ENCODE results near the gene SH3BGR.
"Not testable (repeated sequence)": the region's sequence is repeated elsewhere in the genome, so short reads cannot be mapped to it uniquely, and the experiment has no call there.

SH3BGR gene

DNA sequence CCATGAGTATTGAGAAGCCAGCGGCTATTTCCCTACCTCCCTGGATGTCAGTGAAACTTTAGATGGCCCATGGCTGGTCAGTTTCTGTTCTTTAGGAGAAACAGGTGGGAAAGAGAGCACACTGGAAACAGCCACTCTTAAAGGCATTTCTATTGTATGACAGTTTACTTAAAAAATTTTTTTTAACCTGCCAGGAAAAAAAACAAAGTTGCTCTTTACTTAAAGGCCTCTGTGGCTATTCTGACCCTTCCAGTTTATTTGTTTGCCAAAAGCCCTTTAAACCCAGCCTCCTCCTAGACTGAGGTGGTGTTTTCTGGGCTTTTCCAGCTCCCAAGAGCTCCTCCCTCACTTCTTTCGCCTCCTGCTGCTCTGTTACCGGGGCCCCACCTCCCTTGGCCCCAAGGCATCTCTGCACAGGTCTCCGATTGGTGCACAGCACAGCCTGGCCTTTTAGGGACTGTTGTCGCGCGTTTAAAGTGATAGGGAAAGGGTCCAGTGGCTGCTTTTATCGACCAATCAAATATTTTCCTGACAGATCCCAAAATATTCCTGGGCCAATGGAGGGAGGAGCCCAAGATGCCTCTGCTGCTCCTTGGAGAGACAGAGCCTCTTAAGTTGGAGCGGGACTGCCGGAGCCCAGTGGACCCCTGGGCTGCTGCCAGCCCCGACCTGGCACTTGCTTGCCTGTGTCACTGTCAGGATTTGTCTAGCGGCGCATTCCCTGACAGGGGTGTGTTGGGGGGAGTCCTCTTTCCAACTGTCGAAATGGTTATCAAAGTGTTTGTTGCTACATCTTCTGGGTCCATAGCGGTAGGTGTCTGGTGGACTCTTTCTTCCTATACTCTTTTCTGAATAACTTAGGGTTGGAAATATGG, at the start of gene SH3BGR:
SH3BGR (plus strand) TSS at position 639 of the 875 bp plus-strand sequence; CDS start at position 766, 127 bp downstream.
- DNase-seq (ENCODE audit: low read depth) = no peak

DNA sequence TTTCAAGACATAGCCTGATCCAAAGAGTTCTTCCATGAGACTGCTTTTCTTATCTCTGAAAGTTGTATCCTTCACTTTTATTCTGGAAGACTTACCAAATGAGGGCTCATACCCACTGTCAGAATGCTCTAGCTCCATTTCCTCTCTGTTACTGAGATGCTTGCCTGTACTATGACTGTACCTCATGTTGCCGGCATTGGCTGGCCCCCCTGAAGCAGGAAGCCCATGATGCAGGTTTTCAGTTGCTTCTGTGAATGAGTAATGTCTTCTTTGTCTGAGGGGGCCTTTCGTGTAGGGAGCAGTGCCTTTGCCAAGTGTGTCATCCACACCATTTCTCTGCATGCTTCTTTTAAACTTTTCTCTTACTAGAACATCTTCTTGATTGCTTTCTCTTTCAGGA, 45.7 kb upstream of the SH3BGR start:
- DNase-seq (ENCODE audit: low read depth) = no peak

DNA sequence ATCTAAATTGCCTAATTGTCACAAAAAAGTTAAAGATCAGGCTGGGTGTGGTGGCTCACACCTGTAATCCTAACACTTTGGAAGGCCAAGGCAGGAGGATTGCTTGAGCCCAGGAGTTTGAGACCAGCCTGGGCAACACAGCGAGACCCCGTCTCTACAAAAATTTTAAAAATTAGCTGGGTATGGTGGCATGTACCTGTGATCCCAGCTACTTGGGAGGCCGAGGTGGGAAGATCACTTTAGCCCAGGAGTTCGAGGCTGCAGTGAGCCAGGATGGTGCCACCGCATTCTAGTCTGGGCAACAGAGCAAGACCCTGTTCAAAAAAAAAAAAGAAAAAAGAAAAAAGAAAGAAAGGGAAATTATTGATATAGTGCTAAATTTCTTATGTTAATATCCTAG, 32.6 kb upstream of the SH3BGR start:
- not testable (repeated sequence) for DNase-seq (ENCODE audit: low read depth)

DNA sequence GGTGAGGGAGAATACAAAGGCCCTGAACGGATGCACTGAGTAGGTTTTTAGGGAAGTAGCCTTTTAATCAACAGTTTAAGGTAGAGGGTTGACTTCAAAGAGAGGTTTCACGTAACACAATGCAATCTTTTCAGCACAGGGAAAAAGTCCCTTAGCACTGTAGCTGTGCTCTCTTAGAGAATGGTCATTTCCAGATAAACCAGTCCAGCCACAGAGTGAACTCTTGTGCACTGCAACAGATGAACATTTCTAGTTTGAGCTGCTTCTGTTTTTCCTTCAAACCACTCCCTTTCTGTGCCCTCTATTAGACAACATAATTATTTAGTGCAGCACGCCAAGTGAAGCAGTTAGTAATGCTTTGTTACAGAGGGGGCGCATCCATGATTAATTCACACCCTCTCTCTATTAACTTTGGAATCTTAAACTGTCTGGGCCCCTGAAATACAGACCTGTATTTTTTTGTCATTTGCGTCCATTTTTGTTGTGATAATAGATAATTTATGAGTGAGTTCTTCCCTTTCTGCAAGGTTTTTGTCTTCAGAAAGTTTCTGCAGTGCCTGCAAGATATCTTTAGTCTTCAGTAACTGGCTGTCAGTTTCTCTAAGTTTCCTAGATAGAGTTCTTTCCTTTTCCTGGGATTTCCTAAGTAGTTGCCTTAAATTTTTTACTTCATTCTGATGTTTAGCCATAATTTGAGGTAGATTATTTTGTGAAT, 29.1 kb upstream of the SH3BGR start:
- no peak for DNase-seq (ENCODE audit: low read depth)

DNA sequence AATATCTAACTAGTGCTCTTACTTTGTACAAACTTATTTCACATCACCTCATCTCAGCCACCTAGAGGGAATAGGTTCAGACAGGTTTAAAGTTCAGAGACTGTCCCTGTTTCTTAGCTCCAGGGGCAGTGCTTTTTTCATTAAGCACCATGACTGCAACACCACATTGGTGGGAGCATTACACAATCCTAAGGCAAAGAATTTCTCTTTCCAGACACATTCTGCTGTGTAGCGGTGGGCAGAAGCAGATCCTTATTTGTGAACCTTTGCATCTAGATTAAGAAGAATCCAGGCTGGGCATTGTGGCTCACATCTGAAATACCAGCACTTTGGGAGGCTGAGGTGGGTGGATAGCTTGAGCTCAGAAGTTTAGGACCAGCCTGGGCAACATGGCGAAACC, 22.3 kb upstream of the SH3BGR start:
- DNase-seq (ENCODE audit: low read depth) = no peak

DNA sequence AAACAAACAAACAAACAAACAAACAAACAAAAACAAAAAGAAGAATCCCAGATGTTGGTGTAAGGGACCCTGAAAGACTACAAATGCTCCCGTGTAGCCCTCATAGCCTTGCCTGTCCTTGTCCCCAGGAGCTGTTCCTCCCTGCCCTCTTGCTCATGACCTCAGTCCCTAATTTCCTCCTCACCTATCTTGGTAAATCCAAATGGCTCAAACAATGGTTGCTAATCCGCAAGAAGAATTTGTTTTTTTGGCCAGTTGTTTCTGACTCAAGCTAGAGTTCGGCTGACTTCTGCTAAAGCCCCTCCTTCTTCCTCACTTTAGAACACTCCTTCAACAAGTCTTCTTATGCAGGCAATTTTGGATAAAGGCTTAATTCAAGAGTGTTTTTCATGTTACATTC, 21.8 kb upstream of the SH3BGR start:
- DNase-seq (ENCODE audit: low read depth) = no peak

DNA sequence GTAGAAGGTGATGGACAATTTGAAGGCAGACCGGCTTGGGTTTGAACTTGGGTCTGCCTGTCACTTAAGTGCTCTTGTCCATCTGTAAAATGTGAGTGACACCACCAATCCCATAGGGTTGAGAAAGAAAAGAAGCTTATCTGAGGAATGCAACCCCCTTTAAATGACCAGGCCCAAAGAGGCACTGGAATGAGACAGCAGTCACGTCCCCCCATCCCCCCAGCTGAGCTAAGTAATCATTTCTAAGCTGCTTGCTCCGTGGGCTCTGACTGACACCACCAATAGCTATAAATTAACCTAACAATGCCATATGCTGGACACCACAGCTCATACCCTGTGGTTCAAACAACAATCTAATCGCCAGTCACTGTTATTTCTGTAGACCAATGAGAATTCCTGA, 21.3 kb upstream of the SH3BGR start:
- DNase-seq (ENCODE audit: low read depth) = no peak

DNA sequence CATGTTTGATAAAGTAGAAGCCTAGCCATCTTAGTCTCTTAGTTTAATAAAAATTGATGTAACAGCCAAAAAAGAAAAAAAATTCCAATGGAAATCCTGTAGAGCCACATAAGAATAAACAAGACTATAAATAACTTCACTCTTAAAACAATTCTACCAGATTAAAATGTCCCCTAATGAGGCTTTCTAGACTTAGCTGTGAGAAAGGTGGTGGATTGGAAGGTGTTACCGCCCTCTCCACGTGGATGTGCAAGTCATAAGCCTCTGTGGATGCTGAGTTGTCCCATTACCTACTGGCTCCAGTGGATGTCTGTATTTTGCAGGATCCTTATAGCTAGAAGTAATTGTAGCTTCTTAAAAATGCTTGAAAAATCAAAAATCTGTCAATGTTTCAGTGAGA, 20.8 kb upstream of the SH3BGR start:
- no peak for DNase-seq (ENCODE audit: low read depth)

DNA sequence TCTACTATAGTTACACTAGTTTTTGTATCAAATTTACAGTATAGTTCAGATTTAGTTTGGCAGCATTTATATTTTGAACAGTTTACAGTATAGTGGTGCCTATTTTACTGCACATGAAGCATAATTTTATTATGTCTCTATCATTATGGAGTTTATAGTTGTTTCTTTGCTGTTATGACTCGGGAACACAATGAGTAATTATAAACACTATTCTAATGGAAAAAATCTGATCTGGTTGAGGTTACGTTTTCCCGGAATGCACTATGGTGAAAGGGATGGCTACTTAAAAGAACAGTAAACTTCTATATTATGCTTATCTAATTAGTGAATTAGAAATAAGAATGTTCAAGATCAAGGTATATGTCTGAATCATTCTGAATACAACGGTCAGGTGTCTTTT, 16.8 kb upstream of the SH3BGR start:
- no peak for DNase-seq (ENCODE audit: low read depth)

DNA sequence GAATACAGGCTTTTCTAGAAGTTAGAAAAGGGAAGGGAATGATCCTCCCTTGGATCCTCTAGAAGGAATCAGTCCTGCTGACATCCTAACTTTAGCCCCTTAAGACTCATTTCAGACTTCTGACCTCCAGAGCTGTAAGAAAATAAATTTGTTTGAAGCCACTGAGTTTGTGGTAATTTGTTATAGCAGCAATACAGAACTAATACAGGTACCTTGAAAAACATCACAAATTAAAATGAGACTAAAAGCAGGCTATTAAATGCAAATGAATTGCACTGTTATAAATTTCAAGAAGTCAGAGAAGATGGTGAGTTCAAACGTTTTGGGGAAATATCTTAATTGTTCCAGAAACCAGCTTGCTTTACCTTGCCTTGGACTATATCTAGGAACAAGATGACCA, 12.5 kb upstream of the SH3BGR start:
- DNase-seq (ENCODE audit: low read depth) = no peak

DNA sequence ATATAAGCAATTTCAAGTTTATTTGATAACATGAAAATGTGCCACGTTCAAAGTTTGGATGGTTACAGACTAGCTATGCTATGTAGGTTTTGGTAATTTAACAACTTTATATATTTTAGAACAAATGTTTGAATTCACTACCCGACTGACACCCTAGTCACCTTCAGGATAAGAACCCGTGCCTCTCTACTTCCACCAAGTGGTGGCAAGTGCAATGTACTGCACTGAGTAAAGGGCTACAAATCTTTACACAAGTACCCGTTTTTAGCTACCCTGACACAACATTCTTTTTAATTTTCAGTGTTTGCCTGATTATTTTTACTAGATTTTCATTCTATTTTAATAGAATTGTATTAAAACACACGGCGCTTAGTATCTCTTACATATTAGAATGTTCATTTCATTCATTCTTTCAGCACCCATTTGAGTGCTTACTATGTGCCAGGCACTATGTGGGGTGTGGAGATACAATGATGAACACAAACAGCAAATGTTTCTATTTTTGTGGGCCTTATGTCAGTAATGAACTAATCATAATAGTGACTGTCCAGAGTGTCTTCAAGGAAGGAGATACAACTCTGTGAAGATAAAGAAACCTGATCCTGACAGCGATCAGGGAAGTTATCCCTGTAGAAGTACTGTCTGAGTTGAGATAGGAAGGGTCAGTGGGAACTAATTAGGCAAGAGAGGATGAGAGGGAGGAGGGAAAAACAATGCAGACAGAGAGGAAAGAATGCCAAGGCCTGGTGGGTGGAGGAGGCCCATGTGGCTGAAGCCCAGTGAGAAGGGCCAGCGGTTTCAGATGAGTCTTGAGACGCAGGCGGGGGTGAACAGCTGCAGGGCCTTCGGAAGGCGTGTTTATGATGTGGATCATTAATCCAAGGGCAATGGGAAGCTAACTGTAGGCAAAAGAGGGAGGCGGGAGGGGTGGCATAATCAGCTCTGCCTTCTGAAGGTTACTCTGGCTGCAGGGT, 10.0 kb upstream of the SH3BGR start:
- no peak for DNase-seq (ENCODE audit: low read depth)

DNA sequence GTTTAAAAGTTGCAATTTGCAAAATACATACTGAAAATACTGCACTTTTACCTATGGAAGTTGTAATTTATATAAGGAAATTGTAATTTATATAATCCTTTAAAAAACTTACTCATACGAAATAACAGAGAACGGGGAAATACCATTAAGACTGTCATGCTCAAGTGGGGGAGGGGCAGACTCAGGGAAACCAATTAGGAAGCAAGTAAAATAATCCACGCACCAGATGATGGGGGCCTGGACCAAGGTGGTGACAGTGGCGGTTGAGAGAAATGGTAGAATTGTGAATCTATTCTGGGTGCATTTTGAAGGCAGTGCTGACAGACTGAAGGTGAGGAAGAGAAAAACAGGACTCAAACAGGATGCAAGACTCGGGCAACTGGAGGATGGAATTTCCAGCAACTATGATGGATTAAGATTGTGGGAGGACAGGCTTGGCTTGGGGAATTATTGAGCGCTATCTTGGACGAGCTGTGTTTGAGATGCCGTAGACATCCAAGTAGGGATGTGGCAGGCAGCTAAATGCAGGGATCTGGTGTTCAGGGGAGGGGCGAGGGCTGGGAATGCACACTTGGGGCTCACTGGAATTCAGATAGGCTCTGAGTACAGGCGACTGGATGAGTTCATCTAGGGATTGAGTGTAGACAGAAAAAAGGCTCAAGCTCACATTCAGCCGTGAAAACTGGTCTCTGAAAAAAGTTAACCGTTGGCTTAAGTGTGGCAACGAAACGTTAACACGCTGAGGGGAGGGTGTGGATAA, 7.2 kb upstream of the SH3BGR start:
- no peak for DNase-seq (ENCODE audit: low read depth)

DNA sequence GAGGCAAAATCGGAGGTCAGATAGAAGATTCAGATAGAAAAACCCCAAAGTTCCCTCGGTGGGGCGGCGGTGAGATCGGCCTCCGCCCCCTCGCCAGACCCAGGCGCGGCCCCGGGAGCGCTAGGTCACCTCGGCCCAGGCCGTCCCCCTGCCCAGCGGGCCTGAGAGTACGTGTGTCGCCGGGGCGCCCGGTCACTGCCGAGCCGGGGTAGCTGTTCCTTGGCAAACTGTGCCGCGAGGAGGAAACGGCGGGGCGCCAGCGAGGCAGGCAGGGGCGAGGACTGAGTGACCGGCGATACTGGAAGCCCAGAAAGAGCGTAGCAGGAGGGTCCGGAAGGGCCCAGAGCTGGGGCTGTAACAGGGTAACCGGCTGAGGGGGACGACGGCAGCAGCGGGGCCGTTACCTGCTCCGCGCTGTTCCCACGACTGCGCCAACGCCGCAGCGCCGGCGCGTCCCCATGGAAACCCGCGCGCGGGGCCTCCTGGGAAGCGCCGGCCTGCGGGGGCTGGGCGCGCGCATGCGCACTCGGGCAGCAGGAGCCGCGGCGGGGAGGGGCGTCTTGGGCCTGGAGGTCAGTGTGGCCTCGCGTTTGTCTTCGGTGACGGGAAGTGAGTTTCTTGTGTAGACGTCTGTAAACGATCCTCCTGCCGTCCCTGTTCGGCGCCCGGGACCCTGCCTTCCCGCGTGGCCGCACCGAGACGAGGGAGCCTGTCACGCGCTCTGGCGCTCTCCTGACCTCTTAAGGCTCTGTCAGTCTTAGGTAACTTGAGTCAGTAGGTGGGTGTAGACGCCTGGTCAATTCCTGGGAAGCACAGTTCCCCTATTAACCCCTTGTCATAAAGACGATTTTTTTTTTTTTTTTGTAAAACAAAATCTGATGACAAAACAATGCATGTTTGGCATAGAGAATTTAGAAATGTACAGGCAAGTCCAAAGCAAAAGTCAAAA, 6.2 kb upstream of the SH3BGR start, which contains the start of gene LCA5L:
LCA5L (minus strand) TSS at position 458 of the 949 bp plus-strand sequence. CDS start 17,285 bp downstream, outside the sequence.
- DNase-seq (ENCODE audit: low read depth) = peak; percentile 88

DNA sequence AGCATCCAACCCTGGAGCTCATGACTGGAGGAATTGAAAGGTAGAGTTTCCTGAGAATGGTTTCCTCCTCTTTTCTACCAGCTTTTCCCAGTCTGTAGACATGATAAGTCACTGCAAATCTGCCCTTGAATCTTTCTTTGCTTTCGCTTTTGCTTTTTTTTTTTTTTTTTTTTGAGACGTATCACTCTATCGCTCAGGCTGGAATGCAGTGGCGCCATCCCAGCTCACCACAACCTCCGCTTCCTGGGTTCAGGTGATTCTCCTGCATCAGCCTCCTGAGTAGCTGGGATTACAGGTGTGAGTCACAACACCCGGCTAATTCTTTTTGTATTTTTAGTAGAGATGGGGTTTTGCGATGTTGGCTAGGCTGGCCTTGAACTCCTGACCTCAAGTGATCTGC, 4.5 kb upstream of the SH3BGR start:
- no peak for DNase-seq (ENCODE audit: low read depth)

DNA sequence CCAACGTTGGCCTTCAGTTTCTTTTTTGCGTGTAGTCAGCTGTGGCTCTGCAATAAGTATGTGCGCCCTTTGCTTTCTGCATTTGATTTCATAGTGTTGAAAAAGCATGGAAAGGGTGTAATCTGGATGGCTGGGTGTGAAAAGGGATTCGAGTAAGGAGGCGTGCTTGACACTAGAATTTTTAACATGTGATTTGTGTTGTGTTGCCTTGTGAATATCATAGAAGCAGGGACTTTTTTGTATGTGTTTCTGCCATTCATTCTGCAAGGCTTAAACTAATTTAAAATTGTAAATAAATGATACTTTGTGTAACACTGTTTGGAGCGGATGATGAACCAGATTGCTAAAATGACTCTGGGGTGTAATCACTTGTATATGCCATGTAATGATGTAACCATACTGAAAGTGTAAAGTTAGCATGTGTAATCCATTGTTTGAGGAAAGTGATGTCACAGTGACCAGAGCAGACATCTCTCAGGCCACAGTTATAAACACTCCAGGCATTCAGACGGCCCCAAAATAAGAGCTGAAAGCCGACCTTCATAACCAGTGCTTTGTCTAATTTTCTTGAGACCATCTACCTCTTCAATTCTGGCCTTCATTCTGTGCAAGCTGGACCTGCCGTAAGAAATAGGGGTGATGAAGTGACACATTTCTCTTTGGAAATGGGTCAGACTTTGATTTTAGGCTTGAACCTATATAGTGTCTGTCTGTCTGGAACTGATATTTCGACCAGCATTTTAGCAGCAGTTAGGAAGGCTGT, 618 bp downstream of the SH3BGR start:
- DNase-seq (ENCODE audit: low read depth) = no peak

DNA sequence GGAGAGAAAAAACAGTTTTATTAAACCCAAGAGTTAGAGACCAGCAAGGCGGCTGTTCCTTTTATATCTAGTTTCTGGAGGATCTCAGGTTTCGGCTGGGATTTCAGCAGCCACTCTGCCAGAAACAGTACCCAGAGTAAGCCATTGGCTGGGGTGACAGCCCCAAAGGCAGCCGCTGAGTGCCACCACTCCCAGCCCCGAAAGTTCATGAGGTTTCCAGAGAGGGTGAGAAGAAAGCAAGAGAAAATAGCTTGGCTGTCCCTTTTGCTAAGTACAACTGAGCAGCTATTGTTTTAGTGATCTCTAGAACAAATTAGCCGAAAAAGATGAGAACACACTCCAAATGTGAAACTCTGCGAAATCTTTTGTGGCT, 1.2 kb downstream of the SH3BGR start:
- no peak for DNase-seq (ENCODE audit: low read depth)

DNA sequence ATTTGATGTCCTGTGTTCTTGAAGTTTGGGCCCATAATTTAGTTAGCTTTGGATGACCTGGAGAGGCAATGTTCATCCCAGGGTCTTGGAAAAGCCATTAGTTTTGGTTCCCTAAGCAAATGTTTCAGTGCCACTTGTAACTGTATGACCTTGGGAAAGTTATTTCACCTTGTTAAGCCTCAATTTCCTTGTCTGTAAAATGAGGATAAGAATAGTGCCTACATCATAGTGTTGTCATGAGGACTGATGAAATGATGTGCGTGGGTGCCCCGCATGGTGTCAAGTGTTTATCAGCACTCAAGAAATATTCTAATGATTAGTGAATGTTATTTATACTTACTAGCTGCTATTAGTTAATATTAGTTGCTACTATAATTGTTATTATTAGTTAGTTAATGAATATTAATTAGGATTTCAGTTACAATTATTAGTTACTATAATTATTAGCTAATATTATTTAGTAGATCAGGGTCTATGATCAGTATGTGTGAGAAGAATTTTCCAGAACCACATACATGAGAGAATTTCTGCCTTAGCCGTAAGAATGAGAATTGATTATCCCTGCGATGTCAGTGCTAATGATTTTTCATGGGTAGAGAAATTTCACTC, 1.9 kb downstream of the SH3BGR start:
- DNase-seq (ENCODE audit: low read depth) = no peak

DNA sequence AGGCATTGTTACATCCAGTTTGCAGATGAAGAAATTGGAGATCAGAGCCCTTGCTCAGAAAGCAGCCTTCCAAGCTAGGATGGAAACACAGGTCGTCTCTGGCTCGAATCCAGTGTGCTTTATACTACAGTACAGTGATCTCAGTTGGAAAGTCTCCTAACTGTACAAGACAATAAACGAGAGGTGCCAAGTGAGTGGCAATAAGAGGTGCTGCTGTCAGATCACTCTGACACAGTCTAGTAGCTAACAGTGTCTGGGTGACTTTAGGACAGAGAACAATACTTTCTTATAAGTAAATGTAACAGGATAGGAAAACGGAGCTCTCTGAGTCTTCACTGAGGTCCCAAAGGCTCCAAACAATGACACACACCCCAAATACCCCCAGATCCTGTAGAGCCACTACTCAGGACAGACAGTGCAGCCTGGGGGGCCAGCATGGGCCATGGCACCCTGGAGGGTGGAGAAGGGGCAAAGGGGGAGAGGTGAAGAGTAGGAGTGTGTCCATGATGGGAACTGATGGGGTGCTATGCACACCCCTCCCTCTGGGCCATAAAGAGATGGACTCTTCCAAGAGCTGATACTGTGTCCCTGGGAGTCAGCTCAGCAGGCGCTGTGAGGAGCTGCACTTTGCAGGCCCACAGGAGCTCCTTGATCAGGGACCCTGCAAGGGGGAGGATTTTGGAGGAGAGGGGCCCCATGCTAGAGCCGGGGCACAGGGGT, 3.3 kb downstream of the SH3BGR start:
- no peak for DNase-seq (ENCODE audit: low read depth)
